ENCODE measurements around the gene SGSH.
"Not testable (repeated sequence)": the region's sequence is repeated elsewhere in the genome, so short reads cannot be mapped to it uniquely, and the experiment has no call there.

The SGSH gene

GRCh38 chr17:80245566-80246265, 25.6 kb upstream of the SGSH start:
- Histone ChIP-seq H3K4me3 (ENCODE audit: low read depth in 1 of 2, low read length in 2 of 2) (no peak overlapping the region), H3K36me3 (ENCODE audit: control insufficient read depth in 1 of 2, insufficient read depth in 2 of 2, low read length in 2 of 2) (peaks cover 5 to 14% of the 10 kb centered on the region in 2 donors), H3K4me1 (ENCODE audit: control insufficient read depth in 1 of 2, insufficient read depth in 2 of 2, low read length in 2 of 2) (no peaks in the 10 kb centered on the region), H3K27ac (ENCODE audit: low read depth, low read length) (no peak overlapping the region), H3K27me3 (ENCODE audit: control insufficient read depth in 1 of 2, insufficient read depth in 2 of 2, low read length in 2 of 2) (no peaks in the 10 kb centered on the region), H3K9ac (ENCODE audit: low read depth in 1 of 2, low read length in 2 of 2) (no peak overlapping the region), H3K9me3 (ENCODE audit: control insufficient read depth in 1 of 2, low read length in 2 of 2) (no peaks in the 10 kb centered on the region)

- H3K4me3 ChIP-seq (ENCODE audit: low read depth in 1 of 2, low read length in 2 of 2): no peak overlapping the region
- no peak overlapping the region for H3K27ac ChIP-seq (ENCODE audit: low read depth, low read length)
- H3K36me3 ChIP-seq (ENCODE audit: control insufficient read depth in 1 of 2, insufficient read depth in 2 of 2, low read length in 2 of 2): peaks cover 5 to 14% of the 10 kb centered on the region in 2 donors
- H3K9me3 ChIP-seq (ENCODE audit: control insufficient read depth in 1 of 2, low read length in 2 of 2): no peaks in the 10 kb centered on the region
- no peaks in the 10 kb centered on the region for H3K4me1 ChIP-seq (ENCODE audit: control insufficient read depth in 1 of 2, insufficient read depth in 2 of 2, low read length in 2 of 2)
- H3K27me3 ChIP-seq (ENCODE audit: control insufficient read depth in 1 of 2, insufficient read depth in 2 of 2, low read length in 2 of 2): no peaks in the 10 kb centered on the region
- H3K9ac ChIP-seq (ENCODE audit: low read depth in 1 of 2, low read length in 2 of 2): no peak overlapping the region
Observed at GRCh38 chr17:80244871-80245509, 24.9 kb upstream of the SGSH start.

- H3K4me3 ChIP-seq (ENCODE audit: low read depth in 1 of 2, low read length in 2 of 2); H3K27ac ChIP-seq (ENCODE audit: low read depth, low read length); H3K4me1 ChIP-seq (ENCODE audit: control insufficient read depth in 1 of 2, insufficient read depth in 2 of 2, low read length in 2 of 2): not testable (repeated sequence)
Observed at GRCh38 chr17:80244448-80244847, 24.3 kb upstream of the SGSH start.

GRCh38 chr17:80243526-80244433, 23.6 kb upstream of the SGSH start:
- no peaks in the 10 kb centered on the region for H3K4me1 ChIP-seq (ENCODE audit: control insufficient read depth in 1 of 2, insufficient read depth in 2 of 2, low read length in 2 of 2)
- H3K4me3 ChIP-seq (ENCODE audit: low read depth in 1 of 2, low read length in 2 of 2): no peak overlapping the region
- H3K9ac ChIP-seq (ENCODE audit: low read depth in 1 of 2, low read length in 2 of 2): no peak overlapping the region
- H3K27me3 ChIP-seq (ENCODE audit: control insufficient read depth in 1 of 2, insufficient read depth in 2 of 2, low read length in 2 of 2): no peaks in the 10 kb centered on the region
- no peaks in the 10 kb centered on the region for H3K9me3 ChIP-seq (ENCODE audit: control insufficient read depth in 1 of 2, low read length in 2 of 2)
- H3K27ac ChIP-seq (ENCODE audit: low read depth, low read length): no peak overlapping the region
- H3K36me3 ChIP-seq (ENCODE audit: control insufficient read depth in 1 of 2, insufficient read depth in 2 of 2, low read length in 2 of 2): peaks cover 5 to 14% of the 10 kb centered on the region in 2 donors

More at GRCh38 chr17:80244448-80244847, 24.3 kb upstream of the SGSH start:
- H3K27me3 ChIP-seq (ENCODE audit: control insufficient read depth in 1 of 2, insufficient read depth in 2 of 2, low read length in 2 of 2); H3K9ac ChIP-seq (ENCODE audit: low read depth in 1 of 2, low read length in 2 of 2); H3K9me3 ChIP-seq (ENCODE audit: control insufficient read depth in 1 of 2, low read length in 2 of 2): not testable (repeated sequence)
- peaks cover 5 to 14% of the 10 kb centered on the region in 2 donors for H3K36me3 ChIP-seq (ENCODE audit: control insufficient read depth in 1 of 2, insufficient read depth in 2 of 2, low read length in 2 of 2)

- H3K36me3 ChIP-seq (ENCODE audit: control insufficient read depth in 1 of 2, insufficient read depth in 2 of 2, low read length in 2 of 2): peaks cover 8 to 19% of the 10 kb centered on the region in 2 donors
- H3K27me3 ChIP-seq (ENCODE audit: control insufficient read depth in 1 of 2, insufficient read depth in 2 of 2, low read length in 2 of 2): no peaks in the 10 kb centered on the region
- H3K4me3 ChIP-seq (ENCODE audit: low read depth in 1 of 2, low read length in 2 of 2): no peak overlapping the region
- H3K9me3 ChIP-seq (ENCODE audit: control insufficient read depth in 1 of 2, low read length in 2 of 2): no peaks in the 10 kb centered on the region
- no peak overlapping the region for H3K9ac ChIP-seq (ENCODE audit: low read depth in 1 of 2, low read length in 2 of 2)
- H3K4me1 ChIP-seq (ENCODE audit: control insufficient read depth in 1 of 2, insufficient read depth in 2 of 2, low read length in 2 of 2): no peaks in the 10 kb centered on the region
- no peak overlapping the region for H3K27ac ChIP-seq (ENCODE audit: low read depth, low read length)
Observed at GRCh38 chr17:80242505-80242904, 22.4 kb upstream of the SGSH start.

- Histone ChIP-seq H3K9ac (ENCODE audit: low read depth in 1 of 2, low read length in 2 of 2) (no peak overlapping the region), H3K27me3 (ENCODE audit: control insufficient read depth in 1 of 2, insufficient read depth in 2 of 2, low read length in 2 of 2) (no peaks in the 10 kb centered on the region), H3K36me3 (ENCODE audit: control insufficient read depth in 1 of 2, insufficient read depth in 2 of 2, low read length in 2 of 2) (peaks cover 5 to 16% of the 10 kb centered on the region in 2 donors), H3K4me1 (ENCODE audit: control insufficient read depth in 1 of 2, insufficient read depth in 2 of 2, low read length in 2 of 2) (no peaks in the 10 kb centered on the region), H3K4me3 (ENCODE audit: low read depth in 1 of 2, low read length in 2 of 2) (no peak overlapping the region), H3K9me3 (ENCODE audit: control insufficient read depth in 1 of 2, low read length in 2 of 2) (peaks cover 5 to 6% of the 10 kb centered on the region in 2 donors), H3K27ac (ENCODE audit: low read depth, low read length) (no peak overlapping the region)
Observed at GRCh38 chr17:80237386-80237785, 17.3 kb upstream of the SGSH start.

GRCh38 chr17:80236911-80237310, 16.8 kb upstream of the SGSH start:
- H3K27ac ChIP-seq (ENCODE audit: low read depth, low read length): no peak overlapping the region
- no peaks in the 10 kb centered on the region for H3K4me1 ChIP-seq (ENCODE audit: control insufficient read depth in 1 of 2, insufficient read depth in 2 of 2, low read length in 2 of 2)
- no peak overlapping the region for H3K9ac ChIP-seq (ENCODE audit: low read depth in 1 of 2, low read length in 2 of 2)
- peaks cover 6 to 7% of the 10 kb centered on the region in 2 donors for H3K9me3 ChIP-seq (ENCODE audit: control insufficient read depth in 1 of 2, low read length in 2 of 2)
- peaks cover 5 to 16% of the 10 kb centered on the region in 2 donors for H3K36me3 ChIP-seq (ENCODE audit: control insufficient read depth in 1 of 2, insufficient read depth in 2 of 2, low read length in 2 of 2)
- no peaks in the 10 kb centered on the region for H3K27me3 ChIP-seq (ENCODE audit: control insufficient read depth in 1 of 2, insufficient read depth in 2 of 2, low read length in 2 of 2)
- no peak overlapping the region for H3K4me3 ChIP-seq (ENCODE audit: low read depth in 1 of 2, low read length in 2 of 2)

GRCh38 chr17:80233202-80233601, 13.1 kb upstream of the SGSH start:
- no peaks in the 10 kb centered on the region for H3K27me3 ChIP-seq (ENCODE audit: control insufficient read depth in 1 of 2, insufficient read depth in 2 of 2, low read length in 2 of 2)
- H3K4me3 ChIP-seq (ENCODE audit: low read depth in 1 of 2, low read length in 2 of 2): no peak overlapping the region
- H3K27ac ChIP-seq (ENCODE audit: low read depth, low read length): no peak overlapping the region
- H3K4me1 ChIP-seq (ENCODE audit: control insufficient read depth in 1 of 2, insufficient read depth in 2 of 2, low read length in 2 of 2): no peaks in the 10 kb centered on the region
- no peak overlapping the region for H3K9ac ChIP-seq (ENCODE audit: low read depth in 1 of 2, low read length in 2 of 2)
- peaks cover 6 to 10% of the 10 kb centered on the region in 2 donors for H3K9me3 ChIP-seq (ENCODE audit: control insufficient read depth in 1 of 2, low read length in 2 of 2)
- peaks cover 5 to 19% of the 10 kb centered on the region in 2 donors for H3K36me3 ChIP-seq (ENCODE audit: control insufficient read depth in 1 of 2, insufficient read depth in 2 of 2, low read length in 2 of 2)

- Histone ChIP-seq H3K36me3 (ENCODE audit: control insufficient read depth in 1 of 2, insufficient read depth in 2 of 2, low read length in 2 of 2) (peaks cover 2 to 14% of the 10 kb centered on the region in 2 donors), H3K27ac (ENCODE audit: low read depth, low read length) (no peak overlapping the region), H3K4me3 (ENCODE audit: low read depth in 1 of 2, low read length in 2 of 2) (no peak overlapping the region)
Observed at GRCh38 chr17:80232438-80232837, 12.3 kb upstream of the SGSH start.

GRCh38 chr17:80229011-80229410, 8.9 kb upstream of the SGSH start:
- peaks cover 6 to 10% of the 10 kb centered on the region in 2 donors for H3K9me3 ChIP-seq (ENCODE audit: control insufficient read depth in 1 of 2, low read length in 2 of 2)
- H3K27ac ChIP-seq (ENCODE audit: low read depth, low read length): no peak overlapping the region
- no peak overlapping the region for H3K4me3 ChIP-seq (ENCODE audit: low read depth in 1 of 2, low read length in 2 of 2)
- H3K36me3 ChIP-seq (ENCODE audit: control insufficient read depth in 1 of 2, insufficient read depth in 2 of 2, low read length in 2 of 2): peaks cover 0 to 3% of the 10 kb centered on the region in 2 donors
- no peaks in the 10 kb centered on the region for H3K27me3 ChIP-seq (ENCODE audit: control insufficient read depth in 1 of 2, insufficient read depth in 2 of 2, low read length in 2 of 2)
- H3K4me1 ChIP-seq (ENCODE audit: control insufficient read depth in 1 of 2, insufficient read depth in 2 of 2, low read length in 2 of 2): no peaks in the 10 kb centered on the region
- H3K9ac ChIP-seq (ENCODE audit: low read depth in 1 of 2, low read length in 2 of 2): no peak overlapping the region

More at GRCh38 chr17:80232438-80232837, 12.3 kb upstream of the SGSH start:
- no peaks in the 10 kb centered on the region for H3K4me1 ChIP-seq (ENCODE audit: control insufficient read depth in 1 of 2, insufficient read depth in 2 of 2, low read length in 2 of 2)
- H3K27me3 ChIP-seq (ENCODE audit: control insufficient read depth in 1 of 2, insufficient read depth in 2 of 2, low read length in 2 of 2): no peaks in the 10 kb centered on the region
- H3K9me3 ChIP-seq (ENCODE audit: control insufficient read depth in 1 of 2, low read length in 2 of 2): peaks cover 6 to 10% of the 10 kb centered on the region in 2 donors
- no peak overlapping the region for H3K9ac ChIP-seq (ENCODE audit: low read depth in 1 of 2, low read length in 2 of 2)
